Sciatic nerve (tissue), 2 donors: ENCODE measurements around the gene TAF15. TPM values are rescaled to one million over a fixed set of nuclear protein-coding genes. Genes with fewer than 3 reads are reported as not detected.

Experiments used
- ATAC-seq: fragments of 200-7000 bp; cut with Tn5 transposase; one replicate; pipeline ENCODE4 v1.9.1; 2020; ENCODE audit warnings: mild to moderate bottlenecking, moderate library complexity
- DNase-seq: peaks from one replicate; pipeline ENCODE4 v3.0.0-alpha.2; 2020; ENCODE audit warnings: low spot score
- intact Hi-C: fragments of 100-400 bp; cut with DNase I; formaldehyde crosslinking; loops from one replicate; pipeline ENCODE4 v1.14.2; 2022
- total RNA-seq: library from RNA; stranded (reverse); fragmentation: NEBNext Ultra II Directional; extraction: Animal tissue kit (Norgen Biotek cat#: 25700); gene quantifications from one replicate; pipeline ENCODE4 v1.2.1, GENCODE V29; 2021
- donor health status: DM: no; HTN: no; CAD: no.
- donor health status: DM: no; HTN: no; CAD: no.

TAF15 gene
- total RNA-seq, 1 donor from 2014 or later = 183 TPM

DNA sequence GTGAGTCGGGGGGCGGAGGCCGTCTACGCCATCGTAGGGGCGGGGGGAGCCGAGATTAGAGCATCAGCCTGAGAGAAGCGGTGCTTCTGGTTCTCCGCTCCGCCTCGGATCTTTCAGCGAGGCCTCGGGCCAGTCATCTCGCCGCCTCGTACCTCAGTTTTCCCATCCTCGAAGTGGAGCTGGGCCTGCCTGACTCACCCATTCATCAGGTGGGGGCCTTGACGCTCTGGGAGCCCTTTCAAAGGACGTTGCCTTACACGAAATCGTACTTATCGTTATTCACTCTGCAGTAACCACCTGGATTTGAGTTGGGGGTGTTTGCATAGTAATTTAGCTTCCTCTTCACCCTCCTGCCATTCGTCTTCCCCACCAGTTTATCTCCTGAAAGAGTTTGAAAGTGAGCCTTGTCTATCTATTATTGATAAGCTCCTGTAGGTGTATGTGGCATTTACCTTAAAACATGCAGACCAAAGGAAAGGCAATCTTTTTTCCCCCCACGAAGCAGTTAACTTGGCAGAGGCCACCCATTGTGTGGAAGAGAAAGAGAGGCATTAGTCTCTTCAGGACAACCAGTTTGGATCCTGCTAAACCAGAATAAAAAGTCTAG, 674 bp downstream of the TAF15 start:
- no peak for DNase-seq

DNA sequence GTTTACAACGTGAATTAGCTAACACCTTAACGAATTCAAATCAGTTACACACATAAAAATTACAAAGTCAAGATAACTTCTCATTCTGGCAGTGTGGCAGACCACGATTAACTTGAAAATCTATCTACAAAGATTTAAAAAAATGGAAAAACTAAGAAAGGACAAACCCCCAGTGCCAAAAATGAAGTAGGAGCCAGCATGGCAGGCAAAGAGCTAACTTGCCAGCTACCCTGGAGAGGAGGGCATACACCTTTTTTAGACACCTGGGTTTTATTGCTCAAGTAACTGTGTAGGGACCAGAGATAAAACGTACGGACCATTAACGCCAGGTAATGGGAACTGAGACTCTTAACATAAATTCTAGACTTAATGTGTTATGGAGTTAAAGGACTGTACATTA, 2.5 kb downstream of the TAF15 start:
- no peak for ATAC-seq
- intact Hi-C loops = no loop called here
- no peak for DNase-seq

More for the DNA sequence above, 674 bp downstream of the TAF15 start:
- intact Hi-C loops = no loop called here
- ATAC-seq = no peak

DNA sequence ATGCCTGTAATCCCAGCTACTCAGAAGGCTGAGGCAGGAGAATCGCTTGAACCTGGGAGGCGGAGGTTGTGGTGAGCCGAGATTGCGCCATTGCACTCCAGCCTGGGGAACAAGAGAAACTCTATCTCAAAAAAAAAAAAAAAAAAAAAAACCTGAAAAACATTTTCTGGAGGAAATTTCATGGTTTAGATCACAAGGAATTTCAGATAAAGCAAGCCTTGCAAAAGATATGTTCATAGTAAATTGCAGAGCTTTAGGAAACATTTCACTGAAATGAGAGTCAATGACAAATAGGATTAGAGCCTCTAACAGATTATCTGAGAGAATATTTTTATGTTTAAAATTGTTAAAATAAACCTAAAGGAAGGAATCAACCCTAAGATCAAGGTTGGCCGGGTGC, 3.2 kb downstream of the TAF15 start:
- ATAC-seq (no peak), DNase-seq (no peak)
- intact Hi-C loops = no loop called here

GRCh38 chr17:35816723-35817122, 7.4 kb downstream of the TAF15 start:
- ATAC-seq = no peak
- intact Hi-C loops = no loop called here
- no peak for DNase-seq

GRCh38 chr17:35817196-35817595, 7.9 kb downstream of the TAF15 start:
- DNase-seq (no peak), ATAC-seq (no peak)
- intact Hi-C loops = no loop called here

DNA sequence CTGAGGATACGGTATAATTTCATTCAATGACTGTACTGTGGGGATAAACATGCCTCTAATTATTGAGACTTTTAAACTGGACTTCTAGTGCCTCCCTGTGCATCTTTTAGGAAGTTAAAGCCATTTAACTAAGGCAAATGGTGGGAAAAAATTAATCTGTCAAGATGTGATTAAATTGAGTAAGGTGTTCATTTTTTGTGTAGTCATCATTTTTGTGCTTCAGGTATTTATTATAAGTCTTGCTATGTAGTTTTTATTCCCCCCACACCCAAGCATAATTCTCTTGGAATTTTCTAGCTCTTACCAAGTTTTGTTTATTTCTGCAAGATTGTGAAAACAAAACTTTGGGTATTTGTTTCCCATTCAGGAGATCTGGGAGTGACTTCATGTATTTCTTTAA, 10.2 kb downstream of the TAF15 start:
- ATAC-seq = no peak
- DNase-seq = no peak
- intact Hi-C loops = no loop called here

DNA sequence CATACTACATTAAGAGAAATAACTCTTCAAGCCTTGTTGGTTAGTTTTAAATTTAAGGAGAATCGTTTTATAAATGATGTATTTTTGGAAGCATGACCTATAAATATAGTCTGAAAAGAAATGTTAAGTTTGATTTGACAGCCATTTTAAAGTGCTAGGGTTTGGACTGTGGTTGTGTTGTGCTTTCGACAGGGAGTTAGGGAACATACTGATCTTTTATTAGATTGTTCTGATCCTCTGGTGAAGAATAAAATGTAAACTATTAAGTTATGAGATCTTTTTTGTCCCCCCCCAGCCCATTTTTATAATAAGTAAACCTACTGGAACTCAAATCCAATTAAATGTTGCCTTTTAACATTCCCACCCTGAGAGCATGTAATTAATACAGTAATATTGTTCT, 12.0 kb downstream of the TAF15 start:
- intact Hi-C loops = no loop called here
- DNase-seq (no peak), ATAC-seq (no peak)

DNA sequence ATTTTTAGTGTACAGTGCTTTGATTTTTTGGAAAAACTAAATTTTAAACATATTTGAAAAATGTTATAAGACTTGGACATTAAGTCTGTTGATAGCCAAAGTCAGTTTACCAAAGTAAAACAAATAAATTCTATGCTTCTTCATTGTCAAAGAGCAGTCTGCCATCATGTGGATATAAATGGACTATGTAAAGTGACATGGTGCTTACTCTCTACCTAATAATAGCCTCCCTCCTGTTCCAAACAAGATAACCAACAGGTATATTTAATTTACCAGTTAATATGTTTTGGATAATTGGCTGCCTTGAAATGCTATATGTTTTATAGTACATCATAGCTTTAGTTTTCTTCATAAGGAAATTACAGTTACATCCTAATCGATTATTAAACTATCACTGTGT, 15.9 kb downstream of the TAF15 start:
- DNase-seq (no peak), ATAC-seq (no peak)
- intact Hi-C loops = no loop called here

- ATAC-seq (no peak), DNase-seq (no peak)
- intact Hi-C loops = no loop called here
Observed at GRCh38 chr17:35841101-35841500, 31.8 kb downstream of the TAF15 start.

DNA sequence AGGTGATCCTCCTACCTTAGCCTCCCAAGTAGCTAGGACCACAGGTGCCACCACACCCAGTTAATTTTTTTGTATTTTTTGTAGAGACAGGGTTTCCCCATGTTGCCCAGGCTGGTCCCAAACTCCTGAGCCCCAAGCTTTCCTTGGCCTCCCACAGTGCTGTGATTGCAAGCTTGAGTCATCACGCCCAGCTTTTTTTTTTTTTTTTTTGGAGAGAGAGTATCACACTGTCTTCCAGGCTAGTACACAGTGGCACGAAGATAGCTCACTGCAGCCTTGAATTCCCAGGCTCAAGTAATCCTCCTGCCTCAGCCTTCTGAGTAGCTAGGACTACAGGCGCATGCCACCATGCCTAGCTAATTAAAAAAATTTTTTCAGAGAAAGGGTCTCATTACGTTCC, 32.2 kb downstream of the TAF15 start:
- DNase-seq (no peak), ATAC-seq (no peak)
- intact Hi-C loops = no loop called here

DNA sequence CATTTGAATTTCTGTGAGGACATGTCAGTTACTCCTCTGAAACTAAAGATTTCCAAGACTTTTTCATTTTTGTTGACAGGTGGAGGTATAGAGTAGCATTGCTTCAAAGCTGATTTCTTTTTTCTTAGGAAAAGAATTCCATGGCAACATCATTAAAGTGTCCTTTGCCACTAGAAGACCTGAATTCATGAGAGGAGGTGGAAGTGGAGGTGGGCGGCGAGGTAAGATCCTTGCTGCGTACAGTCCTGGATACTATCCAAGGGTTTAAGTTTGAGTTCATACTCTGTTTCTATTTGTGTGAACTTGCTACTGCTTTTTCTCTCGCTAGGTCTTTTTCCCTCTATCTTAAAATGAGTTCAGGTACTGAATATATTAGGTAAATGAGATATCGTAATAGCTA, 33.0 kb downstream of the TAF15 start:
- ATAC-seq = no peak

GRCh38 chr17:35843698-35844097, 34.4 kb downstream of the TAF15 start:
- intact Hi-C loops = no loop called here
- no peak for ATAC-seq
- no peak for DNase-seq

More for the DNA sequence above, 33.0 kb downstream of the TAF15 start:
- DNase-seq = no peak
- intact Hi-C loops = no loop called here

GRCh38 chr17:35844547-35844946, 35.3 kb downstream of the TAF15 start:
- intact Hi-C loops = no loop called here
- DNase-seq = no peak
- no peak for ATAC-seq

DNA sequence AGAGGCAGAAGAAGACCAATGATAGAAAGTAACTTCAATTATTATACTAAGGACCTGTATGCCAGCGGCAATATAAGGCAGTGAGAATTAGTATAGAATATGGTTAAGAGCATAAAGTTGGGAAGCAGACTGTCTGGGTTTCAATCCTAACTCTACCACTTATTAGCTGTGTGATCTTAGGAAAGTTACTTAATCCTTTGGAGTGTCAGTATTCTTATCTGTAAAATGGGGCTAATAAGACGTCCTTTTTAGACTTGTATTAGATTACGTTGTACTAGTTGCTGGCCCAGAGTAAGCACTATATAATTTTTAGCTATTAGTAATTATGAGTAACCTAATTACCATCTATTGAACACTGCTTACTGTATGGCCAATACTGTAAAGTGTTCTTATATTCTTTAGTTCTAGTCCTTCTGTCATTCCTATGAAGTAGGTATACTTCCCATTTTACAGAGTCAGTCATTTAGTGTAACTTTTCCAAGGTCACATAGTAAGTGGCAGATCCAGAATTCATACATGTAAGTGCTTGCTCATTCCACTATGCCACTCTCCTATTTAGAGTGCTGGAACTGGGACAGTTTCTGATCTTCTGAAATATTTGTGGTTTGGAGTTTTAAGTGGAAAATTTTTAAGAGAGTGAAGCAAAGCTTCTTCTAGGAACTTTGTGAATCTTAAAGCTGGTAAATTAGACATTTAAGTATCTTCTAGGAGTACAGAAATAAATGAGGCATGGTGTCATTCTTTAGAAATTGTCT, 36.9 kb downstream of the TAF15 start:
- DNase-seq (no peak), ATAC-seq (no peak)
- intact Hi-C loops = no loop called here

DNA sequence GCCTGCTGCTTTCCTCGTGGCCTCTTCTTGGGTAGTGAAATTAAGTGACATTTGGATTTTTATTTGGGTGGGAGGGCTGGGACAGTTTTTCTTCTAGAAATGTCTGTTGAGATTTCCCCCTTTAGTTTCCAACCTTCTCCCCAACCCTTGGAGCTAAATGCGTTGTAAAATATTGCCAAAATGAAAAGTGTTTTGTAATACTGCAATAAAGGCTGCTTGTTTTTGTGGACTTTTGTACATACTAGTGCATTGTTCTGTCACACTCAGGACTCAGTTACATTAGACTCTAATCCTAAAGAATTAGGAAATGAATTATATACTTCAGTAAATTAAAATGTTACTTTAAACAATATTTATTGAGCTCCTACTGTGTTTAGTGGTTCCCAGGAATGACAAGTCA, 37.7 kb downstream of the TAF15 start:
- intact Hi-C loops = no loop called here
- ATAC-seq = no peak

GRCh38 chr17:35847633-35848373, 38.5 kb downstream of the TAF15 start:
- no peak for ATAC-seq
- no peak for DNase-seq
- intact Hi-C loops = no loop called here

More for the DNA sequence above, 37.7 kb downstream of the TAF15 start:
- DNase-seq = no peak

DNA sequence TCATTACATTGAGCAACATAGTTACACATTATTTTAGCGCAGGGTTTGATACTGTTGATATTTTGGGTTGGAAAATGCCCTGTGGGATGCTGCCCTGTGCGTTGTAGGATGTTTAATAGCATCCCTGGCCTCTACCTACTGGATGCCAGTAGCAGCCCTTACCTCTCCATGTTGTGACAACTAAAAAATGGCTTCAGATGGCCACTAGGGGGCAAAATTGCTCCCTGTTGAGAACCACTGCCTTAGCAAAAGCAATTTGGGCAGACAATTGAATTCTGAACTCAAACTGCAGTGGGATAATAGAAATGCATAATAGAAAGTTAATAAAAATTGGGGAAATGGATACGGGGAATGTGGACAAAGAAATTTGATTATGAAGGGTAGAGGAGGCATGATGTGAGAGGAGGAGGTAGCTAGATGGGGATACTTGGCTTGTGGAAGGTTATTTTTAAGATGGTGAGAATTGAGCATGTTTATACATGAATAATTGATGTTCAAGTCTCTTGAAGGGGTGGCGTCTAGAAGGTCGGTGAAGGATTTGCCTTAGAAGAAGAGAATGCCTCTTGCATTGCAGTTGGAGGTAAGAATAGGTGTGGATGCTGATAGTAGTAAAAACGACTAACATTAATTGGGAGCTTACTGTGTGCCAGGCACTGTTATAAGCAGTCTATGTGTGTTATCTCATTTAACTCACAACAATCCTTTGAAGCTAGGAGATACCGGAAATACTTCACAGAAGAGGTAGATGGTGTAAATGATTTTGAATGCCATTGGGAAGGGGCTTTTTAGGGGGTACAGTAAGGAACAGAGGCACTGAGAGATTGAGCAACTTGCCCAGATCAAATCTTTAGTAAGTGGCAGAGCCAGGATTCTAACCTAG, 40.4 kb downstream of the TAF15 start:
- no peak for DNase-seq
- intact Hi-C loops = no loop called here
- peak; percentile 34 for ATAC-seq

GRCh38 chr17:35855965-35856364, 46.7 kb downstream of the TAF15 start:
- DNase-seq (no peak), ATAC-seq (no peak)
- intact Hi-C loops = no loop called here

- ATAC-seq = no peak
- DNase-seq = no peak
- intact Hi-C loops = no loop called here
Observed at GRCh38 chr17:35856603-35857002, 47.3 kb downstream of the TAF15 start.
